Endothelial cell of umbilical vein (primary cell): ENCODE data around the gene CD200R1. TPM values are rescaled to one million over a fixed set of nuclear protein-coding genes. Genes with fewer than 3 reads are reported as not detected.

Experiments used
- BruUV-seq: library from RNA; stranded (reverse); fragments of 400-500 nt; replicated peaks from 2 replicates; lab custom pipeline; 2021; lab: Mats Ljungman, UMichigan
- CTCF ChIA-PET: fragments of 300-600, 350-600 bp; sonication (Branson Sonifier 250); formaldehyde crosslinking; loops from one replicate; lab custom pipeline; 2021; ENCODE audit warnings: antibody characterized with exemption, inconsistent platforms; lab: Charles Lee
- POLR2A ChIA-PET: fragments of 300-600, 350-600 bp; sonication (Branson Sonifier 250); formaldehyde crosslinking; loops from one replicate; lab custom pipeline; 2021; ENCODE audit warnings: antibody characterized with exemption, inconsistent platforms; lab: Charles Lee
- DNase-seq: peaks from one replicate; pipeline ENCODE4 v3.0.0-alpha.2; 2011; ENCODE audit warnings: low read depth, low spot score
- FAIRE-seq: peaks from 2 replicates; lab custom pipeline; 2011; peaks lifted over from hg19 to GRCh38; lab: Jason Lieb, UNC
- H2AFZ ChIP-seq: 2 replicates; pipeline ENCODE4 v1.6.0; 2012; ENCODE audit warnings: low read depth, low read length, control low read depth, inconsistent platforms
- H3K27ac ChIP-seq: 2 replicates; pipeline ENCODE4 v1.5.1; 2011; ENCODE audit warnings: low read depth, mild to moderate bottlenecking, control low read depth, low read length, moderate library complexity; ENCODE audit not compliant: insufficient read depth
- H3K27me3 ChIP-seq, 2 experiments: 2 replicates each; pipeline versions ENCODE4 v1.6.0 to v1.6.1; 2011; ENCODE audit warnings: low read length in 2 of 2, mixed read lengths in 1 of 2; ENCODE audit not compliant: control insufficient read depth in 2 of 2, insufficient read depth in 2 of 2
- H3K36me3 ChIP-seq, 2 experiments: 2 replicates in 1 of 2; 3 replicates in 1 of 2; pipeline ENCODE4 v1.5.1; 2011; ENCODE audit warnings: low read length in 2 of 2, mild to moderate bottlenecking in 1 of 2, moderate library complexity in 1 of 2; ENCODE audit not compliant: control insufficient read depth in 2 of 2, insufficient read depth in 2 of 2; ENCODE audit errors: extremely low read depth in 1 of 2
- H3K4me1 ChIP-seq: 3 replicates; pipeline ENCODE4 v1.5.1; 2011; ENCODE audit warnings: mild to moderate bottlenecking, low read length; ENCODE audit not compliant: control insufficient read depth, insufficient read depth; ENCODE audit errors: extremely low read depth
- H3K4me2 ChIP-seq: 2 replicates; pipeline ENCODE4 v1.6.1; 2011; ENCODE audit warnings: low read length, control low read depth, mixed read lengths; ENCODE audit not compliant: insufficient read depth
- H3K4me3 ChIP-seq, 3 experiments: fragments of 200-600 bp in 1 of 3; sonication (generic), shearing (Covaris generic) in 1 of 3; replicated peaks in 1 of 3; 2 replicates each; pipeline ENCODE4 v1.5.1; 2011 to 2016; ENCODE audit warnings: control low read depth in 3 of 3, low read length in 3 of 3, mild to moderate bottlenecking in 2 of 3, inconsistent platforms in 1 of 3, low read depth in 1 of 3, moderate library complexity in 1 of 3; ENCODE audit not compliant: insufficient read depth in 1 of 3
- H3K79me2 ChIP-seq: 2 replicates; pipeline ENCODE4 v1.6.0; 2012; ENCODE audit warnings: low read length, inconsistent platforms; ENCODE audit not compliant: control insufficient read depth, insufficient read depth
- H3K9ac ChIP-seq: replicated peaks from 2 replicates; pipeline ENCODE3; 2011; ENCODE audit warnings: low read length, control low read depth; ENCODE audit not compliant: insufficient read depth; ENCODE audit errors: extremely low read depth
- H3K9me1 ChIP-seq: replicated peaks from 3 replicates; pipeline ENCODE4 v1.6.0; 2011; ENCODE audit warnings: mild to moderate bottlenecking, low read length; ENCODE audit not compliant: control insufficient read depth, insufficient read depth; ENCODE audit errors: extremely low read depth
- H3K9me3 ChIP-seq: replicated peaks from 2 replicates; pipeline ENCODE4 v1.5.1; 2012; ENCODE audit warnings: low read length, inconsistent platforms; ENCODE audit not compliant: control insufficient read depth, insufficient read depth
- H4K20me1 ChIP-seq: replicated peaks from 2 replicates; pipeline ENCODE3; 2011; ENCODE audit warnings: mild to moderate bottlenecking, low read length; ENCODE audit not compliant: control insufficient read depth, insufficient read depth; ENCODE audit errors: extremely low read depth
- EZH2 ChIP-seq: IDR thresholded peaks from 2 replicates; pipeline ENCODE4 v1.6.1; 2012; ENCODE audit warnings: borderline replicate concordance, low read depth, mild to moderate bottlenecking, moderate library complexity, low read length, inconsistent platforms; ENCODE audit not compliant: severe bottlenecking
- FOS ChIP-seq: IDR thresholded peaks from 2 replicates; pipeline ENCODE4 v1.6.1; 2011; ENCODE audit warnings: mild to moderate bottlenecking, low read length, moderate library complexity, borderline replicate concordance; ENCODE audit not compliant: insufficient read depth
- GATA2 ChIP-seq: IDR thresholded peaks from 2 replicates; pipeline ENCODE4 v1.7.0; 2011; ENCODE audit warnings: low read depth, mild to moderate bottlenecking, moderate library complexity, mixed read lengths, low read length; ENCODE audit not compliant: insufficient read length, insufficient read depth
- JUN ChIP-seq: IDR thresholded peaks from 2 replicates; pipeline ENCODE4 v1.6.1; 2011; ENCODE audit warnings: borderline replicate concordance, low read depth; ENCODE audit not compliant: insufficient read length, insufficient read depth
- MYC ChIP-seq: IDR thresholded peaks from one replicate; pipeline ENCODE4 v1.6.1; 2011; ENCODE audit warnings: mild to moderate bottlenecking, low read depth, low read length
- POLR2A ChIP-seq: IDR thresholded peaks from 2 replicates; pipeline ENCODE4 v1.6.1; 2012; ENCODE audit warnings: low read depth, mild to moderate bottlenecking, control low read depth, low read length
- POLR2AphosphoS5 ChIP-seq: IDR thresholded peaks from 2 replicates; pipeline ENCODE4 v1.6.1; 2012; ENCODE audit warnings: low read depth, mild to moderate bottlenecking, control low read depth, low read length, moderate library complexity; ENCODE audit not compliant: insufficient read depth
- dilution Hi-C: fragments of 300-500 bp; cut with MboI; formaldehyde crosslinking; loops from one replicate; pipeline ENCODE4 v1.15.0; 2019; ENCODE audit warnings: low sequenced_read_pairs; ENCODE audit not compliant: extremely low pct_ligation_motif_present
- intact Hi-C: fragments of 100-400 bp; cut with micrococcal nuclease; formaldehyde crosslinking; loops from one replicate; pipeline ENCODE4 v1.10.0; 2022
- polyA plus RNA-seq, 4 experiments: library from polyadenylated mRNA; depleted of rRNA in 3 of 4; stranded (reverse) in 3 of 4; unstranded in 1 of 4; fragments of >200 nt; gene quantifications; 2 replicates each; pipeline versions ENCODE4 v1.2.1 to v1.2.3, GENCODE V29; 2011 to 2012; ENCODE audit warnings: missing spikeins in 1 of 4
- total RNA-seq: library from RNA; stranded (reverse); gene quantifications from 2 replicates; pipeline ENCODE4 v1.2.3, GENCODE V29; 2021
- TF ChIP-seq, protein P1 (sequence below): IDR thresholded peaks from 2 replicates; pipeline ENCODE4 v1.6.1; 2011; ENCODE audit not compliant: insufficient read depth, insufficient read length
- TF ChIP-seq, protein P2 (sequence below), 2 donors: IDR thresholded peaks; 1 replicate in 1 of 2; 2 replicates in 1 of 2; pipeline ENCODE4 v1.5.1; 2011; ENCODE audit warnings: low read length in 2 of 2, mild to moderate bottlenecking in 2 of 2, moderate library complexity in 2 of 2, control low read depth in 1 of 2, inconsistent platforms in 1 of 2, low read depth in 1 of 2; ENCODE audit not compliant: insufficient read depth in 1 of 2; ENCODE audit errors: extremely low read depth in 1 of 2

Gene CD200R1
- total and polyA plus RNA-seq, 2 donors (not counting 3 experiments of a cell fraction or from before 2014, with no cell fraction given), result not detected

DNA sequence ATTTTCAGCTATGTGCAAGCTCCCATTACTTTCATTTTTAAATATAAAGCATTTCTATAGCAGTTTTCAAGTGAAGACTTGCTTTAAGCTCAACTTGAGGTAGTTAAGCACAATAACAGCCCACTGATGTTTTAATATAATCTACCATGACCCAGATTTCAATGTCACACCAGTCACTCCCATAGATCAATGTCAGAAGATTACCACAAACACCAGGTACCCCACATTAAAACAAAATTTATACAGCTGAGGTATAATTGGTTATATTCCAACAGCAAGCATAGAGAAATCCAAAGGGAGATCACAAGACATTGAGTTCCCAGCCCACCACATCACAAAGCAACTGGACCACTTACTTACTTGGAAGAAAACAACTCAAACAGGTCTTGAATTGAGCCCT, 38.7 kb upstream of the CD200R1 start:
- ChIA-PET CTCF (no interaction called here), POLR2A (interaction anchor here (0.9 kb wide), 1 partner anchor 408 kb away, joined by 4 read pairs; no protein-coding TSS in a partner anchor)
- Histone ChIP-seq H3K4me3 (no peak overlapping the region), H3K4me2 (no peak overlapping the region), H3K9me1 (no peaks in the 10 kb centered on the region), H3K79me2 (peaks cover 53% of the 10 kb centered on the region), H2AFZ (no peak overlapping the region), H3K36me3 (peaks cover 12 to 17% of the 10 kb centered on the region in 2 experiments), H3K9me3 (no peaks in the 10 kb centered on the region), H4K20me1 (no peaks in the 10 kb centered on the region), H3K9ac (no peak overlapping the region), H3K27me3 (no peaks in the 10 kb centered on the region), H3K4me1 (peaks cover 8% of the 10 kb centered on the region), H3K27ac (no peak overlapping the region)
- TF ChIP-seq, protein P1, sequence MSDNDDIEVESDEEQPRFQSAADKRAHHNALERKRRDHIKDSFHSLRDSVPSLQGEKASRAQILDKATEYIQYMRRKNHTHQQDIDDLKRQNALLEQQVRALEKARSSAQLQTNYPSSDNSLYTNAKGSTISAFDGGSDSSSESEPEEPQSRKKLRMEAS, result no peak
- TF ChIP-seq GATA2, result no peak
- TF ChIP-seq, protein P2, sequence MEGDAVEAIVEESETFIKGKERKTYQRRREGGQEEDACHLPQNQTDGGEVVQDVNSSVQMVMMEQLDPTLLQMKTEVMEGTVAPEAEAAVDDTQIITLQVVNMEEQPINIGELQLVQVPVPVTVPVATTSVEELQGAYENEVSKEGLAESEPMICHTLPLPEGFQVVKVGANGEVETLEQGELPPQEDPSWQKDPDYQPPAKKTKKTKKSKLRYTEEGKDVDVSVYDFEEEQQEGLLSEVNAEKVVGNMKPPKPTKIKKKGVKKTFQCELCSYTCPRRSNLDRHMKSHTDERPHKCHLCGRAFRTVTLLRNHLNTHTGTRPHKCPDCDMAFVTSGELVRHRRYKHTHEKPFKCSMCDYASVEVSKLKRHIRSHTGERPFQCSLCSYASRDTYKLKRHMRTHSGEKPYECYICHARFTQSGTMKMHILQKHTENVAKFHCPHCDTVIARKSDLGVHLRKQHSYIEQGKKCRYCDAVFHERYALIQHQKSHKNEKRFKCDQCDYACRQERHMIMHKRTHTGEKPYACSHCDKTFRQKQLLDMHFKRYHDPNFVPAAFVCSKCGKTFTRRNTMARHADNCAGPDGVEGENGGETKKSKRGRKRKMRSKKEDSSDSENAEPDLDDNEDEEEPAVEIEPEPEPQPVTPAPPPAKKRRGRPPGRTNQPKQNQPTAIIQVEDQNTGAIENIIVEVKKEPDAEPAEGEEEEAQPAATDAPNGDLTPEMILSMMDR (IDR thresholded peaks at IDR 0.05; ENCODE audit: extremely low read depth in 1 of 2, insufficient read depth in 1 of 2, low read depth in 1 of 2, low read length in 2 of 2), result no peak
- no peak for DNase-seq
- intact Hi-C loops, result no loop called here
- dilution Hi-C loops, result no loop called here
- no peak for FAIRE-seq
- BruUV-seq, result no TSS peak

DNA sequence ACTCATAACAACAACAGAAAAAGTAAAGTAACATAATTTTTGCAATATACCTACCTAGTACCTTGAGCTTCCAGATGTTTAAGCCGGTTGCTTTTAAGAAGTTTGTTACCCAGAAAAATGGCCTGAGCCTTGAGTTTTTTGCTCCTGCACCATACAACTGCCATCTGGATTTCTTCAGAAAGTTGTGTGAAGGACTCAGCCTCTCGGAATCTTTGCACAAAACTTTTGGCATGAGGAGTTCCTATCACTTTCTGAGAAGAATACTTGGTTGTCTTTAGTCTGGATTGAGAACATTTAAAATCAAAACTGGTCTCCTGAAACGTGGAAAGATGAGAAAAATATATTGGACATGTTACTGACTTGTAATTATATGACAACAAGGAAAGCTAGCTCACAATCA, 33.2 kb upstream of the CD200R1 start:
- H4K20me1 ChIP-seq, result no peaks in the 10 kb centered on the region
- no peaks in the 10 kb centered on the region for H3K9me3 ChIP-seq
- no peak overlapping the region for H3K4me3 ChIP-seq
- CTCF ChIA-PET, result interaction anchor here (0.7 to 1.7 kb wide), 3 partner anchors 27 to 273 kb away, joined by 3 to 5 read pairs (median 4); no protein-coding TSS in a partner anchor
- FAIRE-seq (no peak), DNase-seq (no peak)
- no peaks in the 10 kb centered on the region for H3K9me1 ChIP-seq
- no TSS peak for BruUV-seq
- H3K27me3 ChIP-seq, result no peaks in the 10 kb centered on the region
- peaks cover 19 to 43% of the 10 kb centered on the region in 2 experiments for H3K36me3 ChIP-seq
- H3K4me1 ChIP-seq, result no peaks in the 10 kb centered on the region
- dilution Hi-C loops (no loop called here), intact Hi-C loops (no loop called here)
- TF ChIP-seq MYC, result no peak
- no peak for TF ChIP-seq GATA2
- TF ChIP-seq JUN, result no peak
- TF ChIP-seq EZH2, result no peak
- no peak for TF ChIP-seq POLR2A
- TF ChIP-seq, protein P2 (IDR thresholded peaks at IDR 0.05; ENCODE audit: extremely low read depth in 1 of 2, insufficient read depth in 1 of 2, low read depth in 1 of 2, low read length in 2 of 2), result no peak
- TF ChIP-seq, protein P1, result no peak
- TF ChIP-seq FOS, result no peak
- no peak for TF ChIP-seq POLR2AphosphoS5
- H3K79me2 ChIP-seq, result peaks cover 19% of the 10 kb centered on the region
- H3K4me2 ChIP-seq, result no peak overlapping the region
- POLR2A ChIA-PET, result no interaction called here
- H2AFZ ChIP-seq, result no peak overlapping the region
- H3K9ac ChIP-seq, result no peak overlapping the region
- no peak overlapping the region for H3K27ac ChIP-seq
